ENCODE data around the gene TSNAX.

The TSNAX gene

DNA sequence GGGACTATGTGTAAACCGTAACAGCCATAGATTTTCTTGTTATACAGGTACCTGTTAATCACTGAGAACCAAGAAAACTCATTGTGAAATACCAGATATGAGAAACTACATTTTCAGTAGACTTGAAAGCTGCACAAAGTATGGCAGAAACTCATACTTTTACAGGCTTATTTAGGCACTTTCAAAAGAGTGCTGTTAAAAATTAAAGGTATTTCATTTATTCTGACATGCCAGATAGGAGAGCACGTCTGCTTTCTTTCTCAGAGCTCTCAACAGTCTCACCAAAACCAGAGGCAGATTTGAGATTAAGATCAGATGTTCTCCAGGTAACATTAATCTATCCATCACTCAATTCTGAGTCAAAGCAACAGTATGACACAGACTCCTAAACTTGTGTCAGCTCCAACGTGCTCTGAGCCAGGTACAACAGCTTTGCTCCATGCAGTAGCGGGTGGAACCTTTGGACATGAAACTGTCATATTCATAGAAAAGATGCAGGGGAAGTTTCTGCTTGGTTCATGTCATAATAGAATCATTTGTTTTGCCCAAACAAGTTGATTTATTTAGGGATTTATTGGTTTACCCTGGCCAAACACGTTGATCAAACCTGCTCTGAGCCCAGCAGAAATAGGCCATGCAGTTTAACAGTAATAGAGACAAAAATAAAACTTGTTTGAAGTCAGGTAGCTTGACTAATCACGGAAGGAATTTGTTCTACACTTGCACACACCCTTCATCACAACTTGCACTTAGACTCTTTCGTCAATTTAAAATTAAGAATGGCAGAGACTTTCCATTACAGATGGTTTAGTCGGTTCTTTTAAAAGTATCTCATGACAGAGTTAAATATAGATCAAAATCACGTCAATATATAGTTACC lies 20.8 kb upstream of the TSNAX start:
- H3K27me3 ChIP-seq (ENCODE audit: insufficient read depth, poor library complexity, severe bottlenecking), result no peaks in the 10 kb centered on the region
- TF ChIP-seq POLR2AphosphoS5 (IDR thresholded peaks at IDR 0.05; ENCODE audit: low read depth) (no peak), GABPA (IDR thresholded peaks at IDR 0.05; ENCODE audit: low read depth) (no peak), SPI1 (IDR thresholded peaks at IDR 0.05; ENCODE audit: borderline replicate concordance, low read depth) (no peak)
- TF ChIP-seq, protein P1, sequence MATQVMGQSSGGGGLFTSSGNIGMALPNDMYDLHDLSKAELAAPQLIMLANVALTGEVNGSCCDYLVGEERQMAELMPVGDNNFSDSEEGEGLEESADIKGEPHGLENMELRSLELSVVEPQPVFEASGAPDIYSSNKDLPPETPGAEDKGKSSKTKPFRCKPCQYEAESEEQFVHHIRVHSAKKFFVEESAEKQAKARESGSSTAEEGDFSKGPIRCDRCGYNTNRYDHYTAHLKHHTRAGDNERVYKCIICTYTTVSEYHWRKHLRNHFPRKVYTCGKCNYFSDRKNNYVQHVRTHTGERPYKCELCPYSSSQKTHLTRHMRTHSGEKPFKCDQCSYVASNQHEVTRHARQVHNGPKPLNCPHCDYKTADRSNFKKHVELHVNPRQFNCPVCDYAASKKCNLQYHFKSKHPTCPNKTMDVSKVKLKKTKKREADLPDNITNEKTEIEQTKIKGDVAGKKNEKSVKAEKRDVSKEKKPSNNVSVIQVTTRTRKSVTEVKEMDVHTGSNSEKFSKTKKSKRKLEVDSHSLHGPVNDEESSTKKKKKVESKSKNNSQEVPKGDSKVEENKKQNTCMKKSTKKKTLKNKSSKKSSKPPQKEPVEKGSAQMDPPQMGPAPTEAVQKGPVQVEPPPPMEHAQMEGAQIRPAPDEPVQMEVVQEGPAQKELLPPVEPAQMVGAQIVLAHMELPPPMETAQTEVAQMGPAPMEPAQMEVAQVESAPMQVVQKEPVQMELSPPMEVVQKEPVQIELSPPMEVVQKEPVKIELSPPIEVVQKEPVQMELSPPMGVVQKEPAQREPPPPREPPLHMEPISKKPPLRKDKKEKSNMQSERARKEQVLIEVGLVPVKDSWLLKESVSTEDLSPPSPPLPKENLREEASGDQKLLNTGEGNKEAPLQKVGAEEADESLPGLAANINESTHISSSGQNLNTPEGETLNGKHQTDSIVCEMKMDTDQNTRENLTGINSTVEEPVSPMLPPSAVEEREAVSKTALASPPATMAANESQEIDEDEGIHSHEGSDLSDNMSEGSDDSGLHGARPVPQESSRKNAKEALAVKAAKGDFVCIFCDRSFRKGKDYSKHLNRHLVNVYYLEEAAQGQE (IDR thresholded peaks at IDR 0.05; ENCODE audit: insufficient replicate concordance, low read depth), result no peak
- TF ChIP-seq, protein P2, sequence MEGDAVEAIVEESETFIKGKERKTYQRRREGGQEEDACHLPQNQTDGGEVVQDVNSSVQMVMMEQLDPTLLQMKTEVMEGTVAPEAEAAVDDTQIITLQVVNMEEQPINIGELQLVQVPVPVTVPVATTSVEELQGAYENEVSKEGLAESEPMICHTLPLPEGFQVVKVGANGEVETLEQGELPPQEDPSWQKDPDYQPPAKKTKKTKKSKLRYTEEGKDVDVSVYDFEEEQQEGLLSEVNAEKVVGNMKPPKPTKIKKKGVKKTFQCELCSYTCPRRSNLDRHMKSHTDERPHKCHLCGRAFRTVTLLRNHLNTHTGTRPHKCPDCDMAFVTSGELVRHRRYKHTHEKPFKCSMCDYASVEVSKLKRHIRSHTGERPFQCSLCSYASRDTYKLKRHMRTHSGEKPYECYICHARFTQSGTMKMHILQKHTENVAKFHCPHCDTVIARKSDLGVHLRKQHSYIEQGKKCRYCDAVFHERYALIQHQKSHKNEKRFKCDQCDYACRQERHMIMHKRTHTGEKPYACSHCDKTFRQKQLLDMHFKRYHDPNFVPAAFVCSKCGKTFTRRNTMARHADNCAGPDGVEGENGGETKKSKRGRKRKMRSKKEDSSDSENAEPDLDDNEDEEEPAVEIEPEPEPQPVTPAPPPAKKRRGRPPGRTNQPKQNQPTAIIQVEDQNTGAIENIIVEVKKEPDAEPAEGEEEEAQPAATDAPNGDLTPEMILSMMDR (IDR thresholded peaks at IDR 0.05; ENCODE audit: insufficient read depth, low read length), result no peak
- no peak overlapping the region for H3K4me3 ChIP-seq (replicated peaks; ENCODE audit: insufficient read depth, low read length)
- DNase-seq (ENCODE audit: low read depth in 1 of 2, low spot score in 1 of 2), result no peak
- H3K27ac ChIP-seq (replicated peaks), result no peak overlapping the region

DNA sequence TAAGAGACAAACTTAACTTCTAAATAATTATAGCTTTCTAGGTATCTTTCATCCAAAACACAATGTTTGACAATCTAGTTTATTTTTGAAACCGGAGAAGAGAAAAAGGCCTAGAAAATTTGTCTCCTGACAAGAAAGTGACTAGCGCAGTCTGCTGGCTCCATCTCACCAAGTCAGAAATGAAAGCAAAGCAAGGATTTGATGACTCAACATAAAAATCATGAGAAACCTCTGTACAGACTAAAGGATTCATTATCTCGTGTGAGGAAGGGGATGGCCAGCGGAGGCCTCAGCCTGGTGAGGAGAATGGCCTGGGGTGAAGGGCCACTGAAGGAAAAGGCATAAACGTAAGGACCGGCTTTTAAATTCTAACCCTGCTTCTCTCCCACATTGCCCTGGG lies 20.0 kb upstream of the TSNAX start:
- Histone ChIP-seq H3K27ac (replicated peaks) (no peak overlapping the region), H3K27me3 (ENCODE audit: insufficient read depth, poor library complexity, severe bottlenecking) (no peaks in the 10 kb centered on the region), H3K4me3 (replicated peaks; ENCODE audit: insufficient read depth, low read length) (no peak overlapping the region)
- TF ChIP-seq SPI1 (IDR thresholded peaks at IDR 0.05; ENCODE audit: borderline replicate concordance, low read depth) (no peak), POLR2AphosphoS5 (IDR thresholded peaks at IDR 0.05; ENCODE audit: low read depth) (no peak), GABPA (IDR thresholded peaks at IDR 0.05; ENCODE audit: low read depth) (no peak)
- TF ChIP-seq, protein P2 (IDR thresholded peaks at IDR 0.05; ENCODE audit: insufficient read depth, low read length), result no peak
- TF ChIP-seq, protein P1 (IDR thresholded peaks at IDR 0.05; ENCODE audit: insufficient replicate concordance, low read depth), result no peak
- DNase-seq (ENCODE audit: low read depth in 1 of 2, low spot score in 1 of 2), result no peak

DNA sequence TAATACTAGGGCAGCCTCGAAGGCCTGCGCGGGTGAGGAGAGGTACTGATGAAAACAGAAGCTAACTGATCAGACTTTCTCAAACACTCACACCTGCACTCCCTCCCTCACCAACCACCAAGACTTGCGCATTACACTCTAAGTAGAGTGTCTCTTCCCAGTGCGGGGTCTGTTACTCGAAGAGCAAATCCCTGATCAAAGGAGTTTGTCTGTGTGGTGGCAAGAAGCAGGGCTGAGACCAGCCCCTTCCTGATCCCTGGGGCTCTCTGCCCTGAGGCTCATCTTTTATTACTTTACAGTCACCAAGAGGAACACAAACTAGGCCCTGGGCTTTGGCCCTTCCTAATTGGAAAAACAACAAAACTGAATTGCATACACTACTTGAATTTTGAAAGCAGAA lies 19.5 kb upstream of the TSNAX start:
- no peak overlapping the region for H3K27ac ChIP-seq (replicated peaks)
- H3K27me3 ChIP-seq (ENCODE audit: insufficient read depth, poor library complexity, severe bottlenecking), result no peaks in the 10 kb centered on the region
- TF ChIP-seq SPI1 (IDR thresholded peaks at IDR 0.05; ENCODE audit: borderline replicate concordance, low read depth) (no peak), POLR2AphosphoS5 (IDR thresholded peaks at IDR 0.05; ENCODE audit: low read depth) (no peak), GABPA (IDR thresholded peaks at IDR 0.05; ENCODE audit: low read depth) (no peak)
- TF ChIP-seq, protein P2 (IDR thresholded peaks at IDR 0.05; ENCODE audit: insufficient read depth, low read length), result no peak
- TF ChIP-seq, protein P1 (IDR thresholded peaks at IDR 0.05; ENCODE audit: insufficient replicate concordance, low read depth), result no peak
- no peak for DNase-seq (ENCODE audit: low read depth in 1 of 2, low spot score in 1 of 2)
- H3K4me3 ChIP-seq (replicated peaks; ENCODE audit: insufficient read depth, low read length), result no peak overlapping the region

Measured in HL-60 (cell line).